HG03354 (cell line): ENCODE data around the gene RFPL1.
A peak's percentile ranks its signal among the peaks of the same experiment; 100 is the strongest.
"Not testable (repeated sequence)": the region's sequence is repeated elsewhere in the genome, so short reads cannot be mapped to it uniquely, and the experiment has no call there.

ENCODE experiments used
- ATAC-seq: cut with Tn5 transposase; IDR thresholded peaks from one replicate; pipeline ENCODE4 v1.9.1; 2021; ENCODE audit warnings: mild to moderate bottlenecking; ENCODE audit not compliant: unreplicated experiment, poor library complexity, severe bottlenecking

RFPL1 gene

GRCh38 chr22:29438283-29438682 is at the start of gene RFPL1:
TSS of gene RFPL1 (plus strand) at chr22:29438583.
- not testable (repeated sequence) for ATAC-seq

GRCh38 chr22:29388759-29389090 is 49.7 kb upstream of the RFPL1 start:
- peak; percentile 18 for ATAC-seq

- ATAC-seq = no peak
Observed at GRCh38 chr22:29390270-29390669, 48.1 kb upstream of the RFPL1 start.

GRCh38 chr22:29391546-29391945 is 46.8 kb upstream of the RFPL1 start:
- no peak for ATAC-seq

- no peak for ATAC-seq
Observed at GRCh38 chr22:29393019-29393608, 45.3 kb upstream of the RFPL1 start.

- no peak for ATAC-seq
Observed at GRCh38 chr22:29394931-29395581, 43.3 kb upstream of the RFPL1 start.

- no peak for ATAC-seq
Observed at GRCh38 chr22:29396126-29396525, 42.3 kb upstream of the RFPL1 start.

GRCh38 chr22:29397791-29398190 is 40.6 kb upstream of the RFPL1 start:
- ATAC-seq = no peak

GRCh38 chr22:29400576-29400975 is 37.8 kb upstream of the RFPL1 start:
- no peak for ATAC-seq

- ATAC-seq = not testable (repeated sequence)
Observed at GRCh38 chr22:29401538-29401937, 36.8 kb upstream of the RFPL1 start.

GRCh38 chr22:29408940-29409339 is 29.4 kb upstream of the RFPL1 start:
- ATAC-seq = no peak

- ATAC-seq = peak; percentile 78
Observed at GRCh38 chr22:29411569-29412211, 26.7 kb upstream of the RFPL1 start.

- not testable (repeated sequence) for ATAC-seq
Observed at GRCh38 chr22:29412772-29413171, 25.6 kb upstream of the RFPL1 start.

GRCh38 chr22:29414951-29415591 is 23.3 kb upstream of the RFPL1 start:
- peak; percentile 44 for ATAC-seq

- not testable (repeated sequence) for ATAC-seq
Observed at GRCh38 chr22:29418704-29419103, 19.7 kb upstream of the RFPL1 start.

GRCh38 chr22:29426476-29426875 is 11.9 kb upstream of the RFPL1 start:
- ATAC-seq = no peak

GRCh38 chr22:29427176-29427760 is 11.1 kb upstream of the RFPL1 start:
- no peak for ATAC-seq

GRCh38 chr22:29431986-29432385 is 6.4 kb upstream of the RFPL1 start:
- ATAC-seq = no peak

GRCh38 chr22:29433856-29434255 is 4.5 kb upstream of the RFPL1 start:
- ATAC-seq = no peak

- ATAC-seq = no peak
Observed at GRCh38 chr22:29434288-29434687, 4.1 kb upstream of the RFPL1 start.
